Erythroblast (primary cell): ENCODE measurements around the gene GPR15LG.

Experiments
- GATA1 ChIP-seq: IDR thresholded peaks from 2 replicates; pipeline ENCODE4 v1.6.1; 2011; ENCODE audit warnings: low read depth, mild to moderate bottlenecking, control low read depth, low read length, moderate library complexity
- POLR2A ChIP-seq: IDR thresholded peaks from 2 replicates; pipeline ENCODE4 v1.6.1; 2011; ENCODE audit warnings: mild to moderate bottlenecking, low read length

GRCh38 chr10:84200537-84201243 lies 27.1 kb downstream of the GPR15LG start:
- TF ChIP-seq POLR2A (no peak), GATA1 (no peak)
